ENCODE results near the gene HLA-DMA. TPM values are rescaled to one million over a fixed set of nuclear protein-coding genes. Genes with fewer than 3 reads are reported as not detected.

The HLA-DMA gene
- total and polyA plus RNA-seq, 2 of the 8 experiments (the other 6 are each of a cell fraction or from before 2014, with no cell fraction given) = 13.3 to 23.1 TPM

GRCh38 chr6:32980488-32981038 is 27.7 kb upstream of the HLA-DMA start:
- H2BK120ac ChIP-seq (replicated peaks; ENCODE audit: low read depth, low read length) = no peak overlapping the region
- peaks cover 38 to 42% of the 10 kb centered on the region in 2 experiments for H4K20me1 ChIP-seq (replicated peaks in 1 of 2; ENCODE audit: control insufficient read depth in 1 of 2, insufficient read depth in 2 of 2, low read length in 2 of 2)
- H2BK20ac ChIP-seq (ENCODE audit: low read length) = no peak overlapping the region
- H3K27me3 ChIP-seq (replicated peaks in 1 of 4; ENCODE audit: control insufficient read depth in 3 of 4, extremely low read depth in 1 of 4, insufficient read depth in 3 of 4, low read length in 3 of 4) = no peaks in the 10 kb centered on the region
- DNase-seq (ENCODE audit: low read depth in 1 of 2, low spot score in 2 of 2) (no peak), FAIRE-seq (no peak)
- TF ChIP-seq POLR2AphosphoS5 (IDR thresholded peaks at IDR 0.05; ENCODE audit: low read depth, low read length) (peak; percentile 11; the same call in 1 of the 2 replicates), RBBP5 (IDR thresholded peaks at IDR 0.05; ENCODE audit: borderline replicate concordance, low read depth, low read length) (no peak)
- H3K36me3 ChIP-seq (ENCODE audit: control insufficient read depth in 2 of 4, insufficient read depth in 4 of 4, low read length in 3 of 4) = peaks cover 48 to 67% (median 58%) of the 10 kb centered on the region in 4 experiments
- no peak overlapping the region for H4K91ac ChIP-seq (replicated peaks; ENCODE audit: insufficient read length, low read length)
- H2BK5ac ChIP-seq (ENCODE audit: low read depth, low read length) = no peak overlapping the region
- no peak overlapping the region for H2BK12ac ChIP-seq (ENCODE audit: low read depth, low read length)
- no peaks in the 10 kb centered on the region for H3K23me2 ChIP-seq (ENCODE audit: low read depth, low read length)
- ChIA-PET CTCF (ENCODE audit: partially characterized antibody) (interaction anchor here (0.7 to 6.6 kb wide), 7 partner anchors 9 to 181 kb away, joined by 3 to 110 read pairs (median 4); partner anchors contain the start of genes BRD2 and HLA-DMA), POLR2A (ENCODE audit: partially characterized antibody) (interaction anchor here (0.6 to 33.3 kb wide), 14 partner anchors 1 to 337 kb away, joined by 3 to 1158 read pairs (median 4); partner anchors contain the start of genes B3GALT4, BRD2, HLA-DMA and HLA-DMB)
- peaks cover 11% of the 10 kb centered on the region for H3K79me1 ChIP-seq (ENCODE audit: low read depth, low read length)
- WGBS, 2 experiments (ENCODE audit: extremely low coverage in 1 of 2, insufficient coverage in 1 of 2, insufficient read length in 1 of 2, insufficient replicate concordance in 2 of 2, low coverage in 1 of 2, low lambda C conversion rate in 2 of 2, missing lambda C conversion rate in 1 of 2) = 79% methylated on average over 6 of the region's 11 CpGs; no CpG with 5 or more reads in 1 of the 2 experiments
- H3K9me3 ChIP-seq (ENCODE audit: insufficient read depth in 2 of 2, low read depth in 1 of 2, low read length in 1 of 2) = no peaks in the 10 kb centered on the region; a peak in 1 of 4 replicates
- H2BK15ac ChIP-seq (ENCODE audit: low read length) = no peak overlapping the region
- no peak overlapping the region for H4K5ac ChIP-seq (ENCODE audit: insufficient read length, low read depth, low read length)
- H2AK5ac ChIP-seq (ENCODE audit: low read depth, low read length) = no peak overlapping the region
- no peak overlapping the region for H3K4me3 ChIP-seq (ENCODE audit: extremely low read depth in 1 of 4, insufficient read depth in 2 of 4, low read depth in 3 of 4, low read length in 4 of 4)
- H4K8ac ChIP-seq (ENCODE audit: extremely low read depth, insufficient read depth, low read length) = no peak overlapping the region
- H3K4me2 ChIP-seq (ENCODE audit: insufficient read depth in 1 of 2, low read depth in 2 of 2, low read length in 2 of 2) = no peak overlapping the region
- H3K27ac ChIP-seq (ENCODE audit: low read depth, low read length) = no peak overlapping the region
- no peak overlapping the region for H3K4ac ChIP-seq (replicated peaks; ENCODE audit: insufficient read length, low read depth, low read length)
- H3K56ac ChIP-seq (replicated peaks; ENCODE audit: insufficient read length, low read depth, low read length) = no peak overlapping the region
- H3K18ac ChIP-seq (ENCODE audit: extremely low read depth, low read length) = no peak overlapping the region
- H3K9ac ChIP-seq (replicated peaks in 1 of 4; ENCODE audit: extremely low read depth in 1 of 4, low read depth in 3 of 4, low read length in 3 of 4) = no peak overlapping the region
- no peak overlapping the region for H3K23ac ChIP-seq (ENCODE audit: insufficient read length)
- peaks cover 13 to 41% of the 10 kb centered on the region in 2 experiments for H3K79me2 ChIP-seq (ENCODE audit: control insufficient read depth in 1 of 2, insufficient read depth in 2 of 2, low read length in 2 of 2)
- H3K14ac ChIP-seq (ENCODE audit: insufficient read length) = no peak overlapping the region
- no peak overlapping the region for H2AFZ ChIP-seq (ENCODE audit: low read length)
- H3K4me1 ChIP-seq (replicated peaks in 1 of 4; ENCODE audit: control insufficient read depth in 3 of 4, insufficient read depth in 4 of 4, low read length in 3 of 4) = peaks cover 0 to 2% (median 0%) of the 10 kb centered on the region in 4 experiments; a peak in 1 of 7 replicates

All from H1 (cell line).